ENCODE measurements around the gene TUT1. TPM values are rescaled to one million over a fixed set of nuclear protein-coding genes. Genes with fewer than 3 reads are reported as not detected.

The TUT1 gene
- total RNA-seq, 2 donors from 2014 or later = 26.6 to 30.6 TPM

DNA sequence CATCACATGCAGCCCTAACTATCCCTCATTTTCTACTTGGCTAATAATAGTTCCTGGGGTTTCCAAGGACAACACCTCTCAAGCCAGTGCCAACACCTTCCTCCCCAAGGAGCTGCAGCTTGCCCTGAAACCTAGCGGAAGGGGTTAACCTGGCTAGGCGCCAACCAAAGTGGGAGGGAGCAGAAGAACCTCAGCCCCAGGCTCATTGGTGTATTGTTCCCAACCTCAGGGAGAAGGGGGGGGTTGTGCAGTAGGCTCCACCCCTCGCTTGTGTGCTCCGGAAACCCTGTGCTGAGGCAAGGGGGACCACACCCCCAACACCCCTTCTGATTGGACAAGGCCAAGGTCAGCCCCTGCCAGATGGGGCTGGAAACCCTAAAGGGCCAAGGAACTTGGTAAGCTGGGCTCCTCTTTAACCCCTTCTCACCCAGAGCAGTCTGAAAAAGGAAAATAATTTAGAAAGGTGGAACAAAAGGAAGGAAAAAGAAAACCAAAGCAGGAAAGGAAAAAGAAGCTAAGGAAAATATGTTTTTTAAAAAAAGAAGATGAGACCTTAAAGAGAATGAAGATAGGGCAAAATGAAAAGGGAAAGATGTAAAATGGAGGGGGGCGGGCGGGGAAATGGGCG lies 7.9 kb upstream of the TUT1 start:
- TF ChIP-seq, protein P1, sequence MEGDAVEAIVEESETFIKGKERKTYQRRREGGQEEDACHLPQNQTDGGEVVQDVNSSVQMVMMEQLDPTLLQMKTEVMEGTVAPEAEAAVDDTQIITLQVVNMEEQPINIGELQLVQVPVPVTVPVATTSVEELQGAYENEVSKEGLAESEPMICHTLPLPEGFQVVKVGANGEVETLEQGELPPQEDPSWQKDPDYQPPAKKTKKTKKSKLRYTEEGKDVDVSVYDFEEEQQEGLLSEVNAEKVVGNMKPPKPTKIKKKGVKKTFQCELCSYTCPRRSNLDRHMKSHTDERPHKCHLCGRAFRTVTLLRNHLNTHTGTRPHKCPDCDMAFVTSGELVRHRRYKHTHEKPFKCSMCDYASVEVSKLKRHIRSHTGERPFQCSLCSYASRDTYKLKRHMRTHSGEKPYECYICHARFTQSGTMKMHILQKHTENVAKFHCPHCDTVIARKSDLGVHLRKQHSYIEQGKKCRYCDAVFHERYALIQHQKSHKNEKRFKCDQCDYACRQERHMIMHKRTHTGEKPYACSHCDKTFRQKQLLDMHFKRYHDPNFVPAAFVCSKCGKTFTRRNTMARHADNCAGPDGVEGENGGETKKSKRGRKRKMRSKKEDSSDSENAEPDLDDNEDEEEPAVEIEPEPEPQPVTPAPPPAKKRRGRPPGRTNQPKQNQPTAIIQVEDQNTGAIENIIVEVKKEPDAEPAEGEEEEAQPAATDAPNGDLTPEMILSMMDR (IDR thresholded peaks at IDR 0.05) = no peak
- TF ChIP-seq POLR2AphosphoS5 (IDR thresholded peaks at IDR 0.05) = peak; percentile 92
- WGBS = 24% methylated on average over 7 of the region's 7 CpGs
- intact Hi-C loops (cut with DNase I) = no loop called here
- Histone ChIP-seq H3K9me3 (no peaks in the 10 kb centered on the region), H3K4me3 (peak overlapping the region in 1 of 2 donors; percentile 64), H3K27me3 (replicated peaks; ENCODE audit: insufficient read depth) (no peaks in the 10 kb centered on the region), H3K27ac (peak overlapping the region; percentile 91 to 93), H3K4me1 (replicated peaks) (peaks cover 9% of the 10 kb centered on the region), H3K36me3 (peaks cover 21 to 28% of the 10 kb centered on the region in 2 donors)
- DNase-seq (ENCODE audit: low spot score) = peak; percentile 88

DNA sequence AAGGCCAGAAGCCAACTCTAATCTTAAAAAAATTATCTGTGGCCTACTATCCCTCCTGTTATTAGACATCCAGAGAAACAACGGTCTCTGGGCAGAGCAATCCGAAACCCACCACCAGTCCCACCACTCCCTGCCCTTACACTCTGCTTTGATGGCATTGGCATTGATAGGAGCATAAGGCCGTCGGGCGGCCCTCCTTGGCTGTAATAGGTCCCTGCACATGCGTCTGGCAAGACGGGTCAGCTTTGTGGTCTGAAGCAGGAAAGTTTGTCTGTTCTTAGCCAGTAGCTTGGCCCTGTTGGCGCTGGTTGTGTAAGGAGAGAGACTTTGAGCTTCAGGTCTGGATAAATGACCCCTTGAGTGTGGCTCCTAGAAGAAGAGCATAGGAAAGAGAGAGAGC lies 3.8 kb upstream of the TUT1 start:
- peaks cover 21 to 28% of the 10 kb centered on the region in 2 donors for H3K36me3 ChIP-seq
- H3K4me1 ChIP-seq (replicated peaks) = peaks cover 16% of the 10 kb centered on the region
- H3K27me3 ChIP-seq (replicated peaks; ENCODE audit: insufficient read depth) = no peaks in the 10 kb centered on the region
- H3K9me3 ChIP-seq = no peaks in the 10 kb centered on the region
- no peak for DNase-seq (ENCODE audit: low spot score)
- 84% methylated on average over 8 of the region's 8 CpGs for WGBS
- no peak overlapping the region for H3K4me3 ChIP-seq
- no peak overlapping the region for H3K27ac ChIP-seq
- intact Hi-C loops (cut with DNase I) = no loop called here
- no peak for TF ChIP-seq POLR2AphosphoS5 (IDR thresholded peaks at IDR 0.05)
- TF ChIP-seq, protein P1 (IDR thresholded peaks at IDR 0.05) = no peak
- no peak for TF ChIP-seq POLR2A (IDR thresholded peaks at IDR 0.05)

DNA sequence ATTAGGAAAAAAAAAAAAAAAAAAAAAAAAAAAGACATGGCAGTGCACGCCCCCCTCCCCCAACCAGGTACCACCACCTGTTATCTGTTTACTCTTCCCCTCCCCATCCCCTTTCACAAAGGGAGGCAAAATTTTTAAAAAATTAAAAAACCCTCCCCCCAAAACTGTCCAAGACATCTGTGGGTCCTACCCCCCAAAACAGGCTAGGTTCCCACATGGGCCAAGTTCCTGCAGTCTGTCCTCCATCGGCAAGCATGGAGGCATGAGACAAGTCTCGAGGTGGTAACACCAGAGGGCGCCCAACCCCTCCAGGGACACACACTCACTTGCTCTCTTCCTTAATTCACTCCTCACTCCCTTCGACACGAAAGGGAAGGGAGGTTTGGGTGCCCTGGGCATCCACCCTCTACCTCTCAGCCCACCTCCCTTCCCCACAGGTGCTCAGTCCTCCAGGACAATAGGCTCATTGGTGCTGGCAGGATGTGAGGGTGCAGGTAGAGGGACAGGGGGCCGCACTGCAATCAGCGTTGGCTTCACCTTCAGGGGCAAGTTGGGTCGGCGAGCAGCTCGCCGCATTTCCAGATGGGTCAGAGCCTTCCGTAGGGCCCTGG lies 2.2 kb upstream of the TUT1 start:
- H3K4me3 ChIP-seq = no peak overlapping the region
- H3K27me3 ChIP-seq (replicated peaks; ENCODE audit: insufficient read depth) = no peaks in the 10 kb centered on the region
- 54% methylated on average over 13 of the region's 13 CpGs for WGBS
- peak overlapping the region in 1 of 2 donors; percentile 91 for H3K27ac ChIP-seq
- no peaks in the 10 kb centered on the region for H3K9me3 ChIP-seq
- peak; percentile 79 for DNase-seq (ENCODE audit: low spot score)
- TF ChIP-seq POLR2AphosphoS5 (IDR thresholded peaks at IDR 0.05) (peak; percentile 54), POLR2A (IDR thresholded peaks at IDR 0.05) (no peak)
- TF ChIP-seq, protein P1 (IDR thresholded peaks at IDR 0.05) = peak in 3 of 4 experiments; percentile 34 to 64 (median 52)
- intact Hi-C loops (cut with DNase I) = no loop called here
- H3K36me3 ChIP-seq = peaks cover 21 to 28% of the 10 kb centered on the region in 2 donors
- H3K4me1 ChIP-seq (replicated peaks) = peaks cover 10% of the 10 kb centered on the region

DNA sequence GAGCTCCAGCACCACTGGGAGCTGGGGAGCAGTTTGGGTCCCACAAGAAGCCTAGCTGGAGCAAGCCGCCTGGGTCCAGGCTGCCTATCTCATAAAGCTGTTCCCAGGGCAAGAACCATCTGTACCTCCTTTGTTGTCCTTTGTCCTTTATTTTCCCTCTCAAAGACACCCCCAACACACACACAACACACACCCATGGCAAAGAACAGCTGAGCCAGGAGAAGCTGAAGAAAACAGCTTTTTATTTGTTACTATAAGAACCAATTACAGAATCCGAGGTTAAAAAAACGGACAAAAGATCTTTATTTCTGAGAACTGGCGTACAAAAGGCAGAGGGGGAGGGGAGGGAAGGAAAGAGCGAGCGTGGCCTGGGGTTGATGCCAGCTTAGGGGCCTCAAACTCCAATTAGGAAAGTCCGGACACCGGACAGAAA lies 1.7 kb upstream of the TUT1 start:
- Histone ChIP-seq H3K27ac (peak overlapping the region; percentile 91 to 92), H3K27me3 (replicated peaks; ENCODE audit: insufficient read depth) (no peaks in the 10 kb centered on the region), H3K9me3 (no peaks in the 10 kb centered on the region), H3K4me3 (no peak overlapping the region), H3K36me3 (peaks cover 18 to 25% of the 10 kb centered on the region in 2 donors), H3K4me1 (replicated peaks) (peaks cover 10% of the 10 kb centered on the region)
- TF ChIP-seq POLR2A (IDR thresholded peaks at IDR 0.05) (no peak), POLR2AphosphoS5 (IDR thresholded peaks at IDR 0.05) (no peak)
- TF ChIP-seq, protein P1 (IDR thresholded peaks at IDR 0.05) = no peak
- DNase-seq (ENCODE audit: low spot score) = no peak
- intact Hi-C loops (cut with DNase I) = no loop called here
- WGBS = 61% methylated on average over 8 of the region's 8 CpGs

All from prostate gland (tissue), 2 donors.